ENCODE results near the gene TJP3.
A peak's percentile ranks its signal among the peaks of the same experiment; 100 is the strongest.
"Not testable (repeated sequence)": the region's sequence is repeated elsewhere in the genome, so short reads cannot be mapped to it uniquely, and the experiment has no call there.

Gene TJP3

GRCh38 chr19:3759482-3760254 lies 51.5 kb downstream of the TJP3 start:
- Mint-ChIP-seq H3K4me3 (peak overlapping the region; percentile 97 to 100), H3K27ac (no peak overlapping the region), H3K9me3 (no peaks in the 10 kb centered on the region), H3K4me1 (peaks cover 57% of the 10 kb centered on the region), H3K27me3 (no peaks in the 10 kb centered on the region)
- ATAC-seq, result no peak
- DNase-seq, result no peak

GRCh38 chr19:3760871-3761361 lies 52.7 kb downstream of the TJP3 start:
- Mint-ChIP-seq H3K9me3 (no peaks in the 10 kb centered on the region), H3K4me1 (peaks cover 46% of the 10 kb centered on the region), H3K27me3 (no peaks in the 10 kb centered on the region), H3K4me3 (peak overlapping the region; percentile 97 to 100), H3K27ac (peak overlapping the region; percentile 98 to 100)
- ATAC-seq (no peak), DNase-seq (no peak)

- Mint-ChIP-seq H3K27ac (peak within 1 kb of the TSS; percentile 100), H3K27me3 (no peaks in the 10 kb centered on the region), H3K4me1 (peaks cover 50% of the 10 kb centered on the region), H3K4me3 (peak within 1 kb of the TSS; percentile 97 to 100), H3K9me3 (no peaks in the 10 kb centered on the region)
- DNase-seq, result peak; percentile 97
- peak; percentile 62 for ATAC-seq
Measured at GRCh38 chr19:3761382-3762129, 53.4 kb downstream of the TJP3 start, which contains the start of gene APBA3. Gene APBA3 (minus strand): TSS chr19:3761692. CDS start chr19:3760264, 1,428 bp downstream.

DNA sequence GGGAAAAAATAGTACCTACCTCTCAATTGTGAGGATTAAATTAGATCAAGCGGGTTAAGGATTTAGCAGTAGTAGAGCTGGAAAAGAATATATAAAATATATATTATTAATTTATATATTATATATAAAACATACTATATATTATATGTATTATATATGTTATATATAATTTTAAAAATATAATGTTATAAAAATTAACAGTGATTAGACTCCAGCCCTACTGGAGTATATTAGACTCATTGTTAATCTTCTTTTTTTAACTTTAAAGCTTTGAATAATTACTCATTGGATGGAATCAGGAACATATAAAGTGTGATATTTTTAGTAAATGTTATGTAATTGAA lies 53.9 kb downstream of the TJP3 start:
- no peaks in the 10 kb centered on the region for H3K9me3 Mint-ChIP-seq
- peak overlapping the region; percentile 97 to 100 for H3K4me3 Mint-ChIP-seq
- H3K27ac Mint-ChIP-seq, result peak overlapping the region; percentile 98 to 100
- H3K4me1 Mint-ChIP-seq, result peaks cover 55% of the 10 kb centered on the region
- ATAC-seq (no peak), DNase-seq (no peak)
- no peaks in the 10 kb centered on the region for H3K27me3 Mint-ChIP-seq

GRCh38 chr19:3762501-3763459 lies 54.6 kb downstream of the TJP3 start, which contains the start of gene MRPL54:
Gene MRPL54 (plus strand): TSS chr19:3762682. CDS start chr19:3762701, 19 bp downstream.
- Mint-ChIP-seq H3K27ac (peak within 1 kb of the TSS; percentile 100), H3K9me3 (no peaks in the 10 kb centered on the region), H3K4me1 (peaks cover 55% of the 10 kb centered on the region), H3K4me3 (peak within 1 kb of the TSS; percentile 97 to 100), H3K27me3 (no peaks in the 10 kb centered on the region)
- peak; percentile 89 for ATAC-seq
- DNase-seq, result peak; percentile 100

DNA sequence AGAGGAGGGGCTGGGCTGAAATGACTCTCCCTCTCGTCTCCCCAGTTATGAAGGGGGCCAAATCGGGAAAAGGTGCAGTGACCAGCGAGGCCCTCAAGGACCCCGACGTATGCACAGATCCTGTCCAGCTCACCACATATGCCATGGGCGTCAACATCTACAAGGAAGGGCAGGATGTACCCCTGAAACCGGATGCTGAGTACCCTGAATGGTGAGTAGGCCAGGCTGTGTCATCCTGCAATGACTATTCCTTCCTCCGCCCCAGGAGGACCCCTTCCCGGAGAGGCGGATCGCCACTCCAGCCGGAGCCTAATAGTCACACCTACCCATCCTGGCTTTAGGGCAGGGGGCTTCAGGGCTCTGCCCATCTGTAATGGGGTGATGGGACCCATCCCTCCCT lies 56.9 kb downstream of the TJP3 start:
- ATAC-seq, result no peak
- Mint-ChIP-seq H3K4me1 (peaks cover 43% of the 10 kb centered on the region), H3K4me3 (no peak overlapping the region)

GRCh38 chr19:3765757-3766156 lies 57.6 kb downstream of the TJP3 start:
- not testable (repeated sequence) for ATAC-seq, H3K27me3 Mint-ChIP-seq, H3K9me3 Mint-ChIP-seq, DNase-seq, H3K27ac Mint-ChIP-seq
- Mint-ChIP-seq H3K4me3 (peak overlapping the region in 1 of 2 donors; percentile 15), H3K4me1 (peaks cover 37% of the 10 kb centered on the region)

More for the DNA sequence above, 56.9 kb downstream of the TJP3 start:
- DNase-seq, result no peak
- H3K9me3 Mint-ChIP-seq, result no peaks in the 10 kb centered on the region
- no peaks in the 10 kb centered on the region for H3K27me3 Mint-ChIP-seq
- no peak overlapping the region for H3K27ac Mint-ChIP-seq

GRCh38 chr19:3766520-3766919 lies 58.3 kb downstream of the TJP3 start:
- Mint-ChIP-seq H3K27me3 (no peaks in the 10 kb centered on the region), H3K4me1 (peaks cover 29% of the 10 kb centered on the region), H3K27ac (peak overlapping the region; percentile 67 to 93), H3K9me3 (no peaks in the 10 kb centered on the region), H3K4me3 (peak overlapping the region; percentile 8 to 60)
- DNase-seq (peak in 1 of 2 donors; percentile 43), ATAC-seq (no peak)

GRCh38 chr19:3767050-3767449 lies 58.9 kb downstream of the TJP3 start:
- H3K4me1 Mint-ChIP-seq, result peaks cover 24% of the 10 kb centered on the region
- peak overlapping the region in 1 of 2 donors; percentile 93 for H3K27ac Mint-ChIP-seq
- no peaks in the 10 kb centered on the region for H3K9me3 Mint-ChIP-seq
- H3K4me3 Mint-ChIP-seq, result peak overlapping the region in 1 of 2 donors; percentile 37
- no peak for ATAC-seq
- no peak for DNase-seq
- H3K27me3 Mint-ChIP-seq, result no peaks in the 10 kb centered on the region

DNA sequence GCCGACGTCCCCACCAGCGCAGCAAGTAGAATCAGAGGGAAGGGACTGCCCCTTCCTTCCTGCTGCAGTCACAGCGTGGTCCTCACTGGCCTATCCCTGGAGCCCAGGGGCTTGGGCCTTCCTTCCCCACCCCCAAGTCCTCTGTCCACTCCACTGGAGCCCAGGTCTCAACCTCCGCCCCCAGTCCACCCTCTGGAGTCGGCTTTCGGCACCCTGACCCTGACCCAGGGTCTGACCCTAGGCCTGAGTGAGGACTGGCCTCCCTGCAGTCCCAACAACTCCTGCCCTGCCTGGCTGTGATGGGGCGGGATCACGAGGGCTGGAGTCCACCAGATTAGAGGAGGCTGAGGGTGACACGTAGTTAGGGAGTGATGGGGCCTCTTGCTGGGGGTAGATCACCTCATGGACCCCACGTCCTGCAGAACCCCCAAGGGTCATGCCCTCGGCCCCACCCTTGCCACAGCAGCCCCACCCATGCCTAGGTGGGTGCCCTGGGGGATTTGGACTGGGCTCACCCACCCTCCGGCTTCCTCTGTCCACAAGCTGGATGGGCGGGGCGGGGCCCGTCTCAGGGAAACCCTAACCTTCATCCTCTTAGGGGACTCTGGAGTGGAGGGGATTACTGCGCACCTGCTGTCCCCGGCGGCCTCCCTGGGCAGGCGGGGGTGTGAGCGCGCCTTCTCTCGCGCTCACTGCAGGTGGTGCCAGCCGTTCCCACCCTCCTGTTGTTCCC lies 60.0 kb downstream of the TJP3 start:
- Mint-ChIP-seq H3K9me3 (no peaks in the 10 kb centered on the region), H3K27me3 (no peaks in the 10 kb centered on the region), H3K4me3 (no peak overlapping the region), H3K27ac (no peak overlapping the region), H3K4me1 (peaks cover 16% of the 10 kb centered on the region)
- no peak for DNase-seq
- no peak for ATAC-seq

DNA sequence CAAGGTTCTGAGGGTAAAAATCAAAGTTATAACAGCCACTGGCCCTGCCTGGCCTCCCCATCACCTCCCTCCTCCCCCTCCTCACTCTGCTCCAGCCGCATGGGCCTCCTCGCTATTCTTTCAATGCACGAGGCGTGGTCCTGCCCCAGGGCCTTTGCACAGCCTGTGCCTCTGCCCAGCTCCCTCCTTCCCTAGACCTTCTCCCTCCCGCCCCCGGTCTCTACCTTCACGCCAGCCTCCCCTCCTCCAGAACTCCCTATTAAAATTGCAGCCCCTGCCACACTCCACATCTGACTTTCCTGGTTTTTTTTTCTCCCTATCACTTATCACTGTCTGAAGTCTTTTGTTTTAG lies 60.5 kb downstream of the TJP3 start:
- no peak overlapping the region for H3K4me3 Mint-ChIP-seq
- no peaks in the 10 kb centered on the region for H3K27me3 Mint-ChIP-seq
- H3K4me1 Mint-ChIP-seq, result peaks cover 13% of the 10 kb centered on the region
- no peak overlapping the region for H3K27ac Mint-ChIP-seq
- ATAC-seq (no peak), DNase-seq (no peak)
- H3K9me3 Mint-ChIP-seq, result no peaks in the 10 kb centered on the region

DNA sequence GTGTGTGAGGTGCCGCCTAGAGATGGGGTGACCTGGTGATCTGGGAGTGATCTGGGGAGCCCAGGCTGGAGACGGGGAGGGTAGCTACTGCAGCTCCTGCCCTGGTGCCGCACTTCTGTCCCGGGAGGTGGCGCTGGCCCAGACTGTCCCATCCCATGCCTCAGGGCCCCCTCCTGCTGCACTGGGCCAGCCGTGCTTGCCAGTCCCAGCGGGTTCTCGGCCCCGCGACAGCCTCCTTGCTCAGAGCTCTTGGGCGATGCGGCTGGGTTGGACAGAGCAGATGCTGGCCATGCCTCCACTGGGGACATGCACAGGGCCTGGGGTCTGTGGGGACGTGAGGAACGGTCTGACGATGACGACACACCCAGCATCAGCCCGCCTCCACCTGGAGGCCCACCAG lies 61.3 kb downstream of the TJP3 start:
- no peaks in the 10 kb centered on the region for H3K9me3 Mint-ChIP-seq
- H3K4me3 Mint-ChIP-seq, result no peak overlapping the region
- H3K4me1 Mint-ChIP-seq, result peaks cover 13% of the 10 kb centered on the region
- DNase-seq, result no peak
- ATAC-seq, result peak; percentile 11
- H3K27ac Mint-ChIP-seq, result no peak overlapping the region
- no peaks in the 10 kb centered on the region for H3K27me3 Mint-ChIP-seq

GRCh38 chr19:3770136-3770999 lies 62.2 kb downstream of the TJP3 start:
- no peaks in the 10 kb centered on the region for H3K9me3 Mint-ChIP-seq
- ATAC-seq (no peak), DNase-seq (no peak)

More at GRCh38 chr19:3770136-3770999, 62.2 kb downstream of the TJP3 start:
- Mint-ChIP-seq H3K4me1 (peaks cover 13% of the 10 kb centered on the region), H3K27me3 (no peaks in the 10 kb centered on the region), H3K4me3 (no peak overlapping the region), H3K27ac (no peak overlapping the region)
